GM23338 (cell line): ENCODE results near the gene IFITM5. TPM values are rescaled to one million over a fixed set of nuclear protein-coding genes. Genes with fewer than 3 reads are reported as not detected.

Experiments used
- ATAC-seq: fragments of 200-7000 bp; cut with Tn5 transposase; 3 replicates; pipeline ENCODE4 v1.9.1; 2020
- DNase-seq: peaks from one replicate; pipeline ENCODE4 v3.0.0-alpha.2; 2015; ENCODE audit warnings: low spot score
- H2AFZ ChIP-seq: fragments of 200-600 bp; sonication (generic); 2 replicates; pipeline ENCODE4 v1.8.0; 2016; ENCODE audit warnings: antibody characterized with exemption, mild to moderate bottlenecking, moderate library complexity
- H3F3A ChIP-seq: fragments of 200-600 bp; sonication (generic); replicated peaks from 2 replicates; pipeline ENCODE4 v1.8.0; 2017; ENCODE audit warnings: antibody characterized with exemption, mixed run types, low read depth
- H3K27ac ChIP-seq: fragments of 200-600 bp; sonication (generic); 2 replicates; pipeline ENCODE4 v1.6.1; 2016; ENCODE audit warnings: low read depth
- H3K27me3 ChIP-seq: fragments of 200-600 bp; sonication (generic); 2 replicates; pipeline ENCODE4 v1.8.0; 2016; ENCODE audit warnings: mild to moderate bottlenecking, mixed run types, moderate library complexity; ENCODE audit not compliant: insufficient read depth
- H3K36me3 ChIP-seq: fragments of 200-600 bp; sonication (generic); 2 replicates; pipeline ENCODE4 v1.8.0; 2016; ENCODE audit warnings: mild to moderate bottlenecking; ENCODE audit not compliant: insufficient read depth
- H3K4me1 ChIP-seq: fragments of 200-600 bp; sonication (generic); 2 replicates; pipeline ENCODE4 v1.8.0; 2016; ENCODE audit warnings: mild to moderate bottlenecking, moderate library complexity; ENCODE audit not compliant: insufficient read depth
- H3K4me2 ChIP-seq: fragments of 200-600 bp; sonication (generic); 2 replicates; pipeline ENCODE4 v1.7.1; 2017; ENCODE audit warnings: mixed run types
- H3K4me3 ChIP-seq: fragments of 200-600 bp; sonication (generic); 2 replicates; pipeline ENCODE4 v1.6.1; 2016; ENCODE audit warnings: mixed run types
- H3K79me2 ChIP-seq: fragments of 200-600 bp; sonication (generic); replicated peaks from 2 replicates; pipeline ENCODE4 v1.8.0; 2017; ENCODE audit warnings: mild to moderate bottlenecking; ENCODE audit not compliant: insufficient read depth
- H3K9me2 ChIP-seq: fragments of 200-600 bp; sonication (generic); 2 replicates; pipeline ENCODE4 v1.8.0; 2017; ENCODE audit not compliant: insufficient read depth
- H4K20me1 ChIP-seq: fragments of 200-600 bp; sonication (generic); replicated peaks from 2 replicates; pipeline ENCODE4 v1.8.0; 2017; ENCODE audit warnings: mild to moderate bottlenecking; ENCODE audit not compliant: insufficient read depth
- H3K27ac Mint-ChIP-seq: 2 replicates; pipeline ENCODE4 v1.8.0; 2020; ENCODE audit warnings: inconsistent platforms, mild to moderate bottlenecking, moderate library complexity, mixed read lengths
- H3K27me3 Mint-ChIP-seq: 3 replicates; pipeline ENCODE4 v1.8.0; 2022; ENCODE audit warnings: low read depth, mild to moderate bottlenecking, moderate library complexity, mixed read lengths, inconsistent platforms; ENCODE audit not compliant: insufficient read depth, poor library complexity
- H3K36me3 Mint-ChIP-seq: 3 replicates; pipeline ENCODE4 v1.8.0; 2021; ENCODE audit warnings: low read depth, mild to moderate bottlenecking, inconsistent platforms, moderate library complexity, mixed read lengths
- H3K4me1 Mint-ChIP-seq: 3 replicates; pipeline ENCODE4 v1.8.0; 2020; ENCODE audit warnings: mild to moderate bottlenecking, inconsistent platforms, mixed read lengths
- H3K4me3 Mint-ChIP-seq: 3 replicates; pipeline ENCODE4 v1.8.0; 2021; ENCODE audit warnings: moderate library complexity, mild to moderate bottlenecking, inconsistent platforms, mixed read lengths
- H3K9me3 Mint-ChIP-seq: 3 replicates; pipeline ENCODE4 v1.8.0; 2020; ENCODE audit warnings: moderate library complexity, mild to moderate bottlenecking, inconsistent platforms, mixed read lengths
- CREB1 ChIP-seq: fragments of 250-450 bp; sonication (Bioruptor Pico); IDR thresholded peaks from 2 replicates; pipeline ENCODE4 v1.5.0; 2020; ENCODE audit warnings: low read depth, mild to moderate bottlenecking, moderate library complexity
- CTCF ChIP-seq, 2 experiments: fragments of 200-600 bp in 1 of 2; sonication (generic) in 1 of 2; conservative IDR thresholded peaks; 2 replicates each; pipeline versions ENCODE4 v1.5.1 to v1.6.1; 2016 to 2017; ENCODE audit warnings: antibody characterized with exemption in 2 of 2, low read depth in 2 of 2, mild to moderate bottlenecking in 2 of 2, moderate library complexity in 1 of 2
- EZH2 ChIP-seq: fragments of 200-600 bp; sonication (generic); IDR thresholded peaks from one replicate; pipeline ENCODE4 v1.8.0; 2017; ENCODE audit warnings: antibody characterized with exemption, mild to moderate bottlenecking, low read depth; ENCODE audit not compliant: unreplicated experiment
- EZH2phosphoT487 ChIP-seq: fragments of 200-600 bp; sonication (generic); IDR thresholded peaks from one replicate; pipeline ENCODE4 v1.8.1; 2018; ENCODE audit warnings: antibody characterized with exemption; ENCODE audit not compliant: unreplicated experiment
- JUNB ChIP-seq: IDR thresholded peaks from one replicate; pipeline ENCODE4 v1.6.1; 2016; ENCODE audit warnings: antibody characterized with exemption; ENCODE audit not compliant: unreplicated experiment
- NANOG ChIP-seq: IDR thresholded peaks from 2 replicates; pipeline ENCODE4 v1.6.1; 2016; ENCODE audit warnings: antibody characterized with exemption, borderline replicate concordance
- POLR2AphosphoS5 ChIP-seq: IDR thresholded peaks from 2 replicates; pipeline ENCODE4 v1.6.1; 2016; ENCODE audit warnings: antibody characterized with exemption, low read depth
- REST ChIP-seq: IDR thresholded peaks from one replicate; pipeline ENCODE4 v1.6.1; 2018; ENCODE audit warnings: antibody characterized with exemption; ENCODE audit not compliant: unreplicated experiment
- STAT1 ChIP-seq: IDR thresholded peaks from one replicate; pipeline ENCODE4 v1.6.1; 2016; ENCODE audit warnings: antibody characterized with exemption; ENCODE audit not compliant: unreplicated experiment
- ZNF114 ChIP-seq: fragments of 250-450 bp; sonication (Bioruptor Pico); IDR thresholded peaks from 2 replicates; pipeline ENCODE4 v1.5.0; 2020; ENCODE audit warnings: mild to moderate bottlenecking, moderate library complexity
- ZNF331 ChIP-seq: fragments of 250-450 bp; sonication (Bioruptor Pico); IDR thresholded peaks from 2 replicates; pipeline ENCODE4 v1.5.0; 2020; ENCODE audit warnings: low read depth, mild to moderate bottlenecking, moderate library complexity
- ZNF462 ChIP-seq: fragments of 250-450 bp; sonication (Bioruptor Pico); IDR thresholded peaks from 2 replicates; pipeline ENCODE4 v1.5.0; 2020; ENCODE audit warnings: mild to moderate bottlenecking, moderate library complexity
- polyA plus RNA-seq: library from polyadenylated mRNA; unstranded; fragments of >200 nt; fragmentation: Nextera tagmentation; extraction: Ambion mirVana; gene quantifications from 2 replicates; pipeline ENCODE4 v1.2.1, GENCODE V29; 2016
- total RNA-seq: library from RNA; depleted of rRNA; stranded (reverse); fragments of >200 nt; shearing (Covaris generic); gene quantifications from 2 replicates; pipeline ENCODE4 v1.2.3, GENCODE V29; 2014

Gene IFITM5
- total and polyA plus RNA-seq, 2 experiments from 2014 or later: not detected

GRCh38 chr11:304915-305843, 5.9 kb upstream of the IFITM5 start (continued):
- TF ChIP-seq CTCF (conservative IDR thresholded peaks at IDR 0.05; ENCODE audit: low read depth in 2 of 2): peak; percentile 43 to 48
- TF ChIP-seq NANOG: peak; percentile 58; the same call in 1 of the 2 replicates
- TF ChIP-seq STAT1: no peak
- no peak for TF ChIP-seq POLR2AphosphoS5
- TF ChIP-seq JUNB: no peak

GRCh38 chr11:304061-304506, 4.8 kb upstream of the IFITM5 start:
- DNase-seq: no peak
- peak overlapping the region; percentile 12; the same call in 1 of the 2 replicates for H3K4me2 ChIP-seq
- no peaks in the 10 kb centered on the region for H3K27me3 ChIP-seq
- no peak for ATAC-seq
- H4K20me1 ChIP-seq: no peaks in the 10 kb centered on the region
- H3K4me3 Mint-ChIP-seq: no peak overlapping the region
- peaks cover 7% of the 10 kb centered on the region; the same call in 2 of the 3 replicates for H3K9me3 Mint-ChIP-seq
- H3K4me1 ChIP-seq: peaks cover 68% of the 10 kb centered on the region
- no peak overlapping the region for H3K4me3 ChIP-seq
- H3K4me1 Mint-ChIP-seq: peaks cover 62% of the 10 kb centered on the region
- peaks cover 39% of the 10 kb centered on the region for H3K27me3 Mint-ChIP-seq
- no peak overlapping the region for H2AFZ ChIP-seq
- no peak overlapping the region; the same call in 1 of the 2 replicates for H3K27ac Mint-ChIP-seq
- H3K9me2 ChIP-seq: no peaks in the 10 kb centered on the region
- H3K36me3 Mint-ChIP-seq: peaks cover 10% of the 10 kb centered on the region
- no peaks in the 10 kb centered on the region for H3K36me3 ChIP-seq
- peaks cover 2% of the 10 kb centered on the region for H3K79me2 ChIP-seq
- H3K27ac ChIP-seq: peak overlapping the region; percentile 96
- peaks cover 27% of the 10 kb centered on the region for H3F3A ChIP-seq
- TF ChIP-seq STAT1: no peak
- TF ChIP-seq ZNF114 (CRISPR knock-in tag): no peak
- TF ChIP-seq ZNF331 (CRISPR knock-in tag): no peak
- TF ChIP-seq EZH2: no peak
- TF ChIP-seq JUNB: no peak
- no peak for TF ChIP-seq CREB1
- no peak for TF ChIP-seq REST
- no peak for TF ChIP-seq POLR2AphosphoS5
- TF ChIP-seq EZH2phosphoT487: no peak
- no peak for TF ChIP-seq ZNF462 (CRISPR knock-in tag)
